Measurements from ENCODE around the gene EBP. TPM values are rescaled to one million over a fixed set of nuclear protein-coding genes. Genes with fewer than 3 reads are reported as not detected.

EBP gene
- total and polyA plus RNA-seq, 2 experiments from 2014 or later: 128 to 176 TPM

DNA sequence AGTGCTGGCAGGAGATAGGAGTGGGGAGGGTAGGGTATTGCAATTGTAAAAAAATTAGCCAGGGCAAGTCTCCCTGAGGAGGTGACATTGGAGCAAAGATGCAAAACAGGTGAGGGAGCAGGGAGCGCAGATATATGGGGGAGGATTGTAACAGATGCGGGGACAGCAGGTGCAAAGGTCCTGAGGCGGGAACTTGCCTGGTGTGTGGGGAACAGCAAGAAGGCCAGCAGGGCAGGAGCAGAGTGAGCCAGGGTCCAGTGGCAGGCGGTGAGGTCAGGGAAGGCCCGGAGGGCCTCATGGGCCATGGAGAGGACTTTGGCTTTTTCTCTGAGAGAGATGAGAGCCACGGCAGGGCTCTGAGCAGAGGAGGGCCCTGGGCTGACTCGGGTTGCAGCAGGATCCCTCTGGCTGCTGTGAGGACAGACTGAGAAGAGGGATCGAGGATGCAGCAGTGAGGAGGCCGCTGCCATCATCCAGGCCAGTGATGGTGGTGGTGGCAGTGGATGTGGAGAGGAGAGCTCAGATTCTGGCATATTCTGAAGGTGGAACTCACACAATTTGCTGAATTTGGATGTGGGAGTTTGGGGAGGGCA is 6.6 kb upstream of the EBP start:
- no peaks in the 10 kb centered on the region for H3K4me1 ChIP-seq (ENCODE audit: insufficient read depth)
- no peaks in the 10 kb centered on the region for H3K9me3 Mint-ChIP-seq

More for the DNA sequence above, 6.6 kb upstream of the EBP start:
- Histone ChIP-seq H3K4me3 (no peak overlapping the region), H3F3A (replicated peaks; ENCODE audit: low read depth) (no peaks in the 10 kb centered on the region), H4K20me1 (replicated peaks; ENCODE audit: insufficient read depth) (no peaks in the 10 kb centered on the region), H3K9me2 (ENCODE audit: insufficient read depth) (no peaks in the 10 kb centered on the region), H3K4me2 (no peak overlapping the region), H3K36me3 (ENCODE audit: insufficient read depth) (no peaks in the 10 kb centered on the region), H3K27me3 (ENCODE audit: insufficient read depth) (no peaks in the 10 kb centered on the region), H3K27ac (ENCODE audit: low read depth) (no peak overlapping the region), H2AFZ (no peak overlapping the region), H3K79me2 (replicated peaks; ENCODE audit: insufficient read depth) (no peaks in the 10 kb centered on the region)
- H3K27ac Mint-ChIP-seq: no peak overlapping the region
- H3K4me1 Mint-ChIP-seq: peaks cover under 1% of the 10 kb centered on the region; the same call in 1 of the 3 replicates
- peaks cover 6% of the 10 kb centered on the region for H3K27me3 Mint-ChIP-seq (ENCODE audit: insufficient read depth, low read depth, poor library complexity)
- H3K36me3 Mint-ChIP-seq (ENCODE audit: low read depth): peaks cover 10% of the 10 kb centered on the region; the same call in 2 of the 3 replicates
- ATAC-seq (no peak), DNase-seq (ENCODE audit: low spot score) (no peak)
- TF ChIP-seq, protein P1, sequence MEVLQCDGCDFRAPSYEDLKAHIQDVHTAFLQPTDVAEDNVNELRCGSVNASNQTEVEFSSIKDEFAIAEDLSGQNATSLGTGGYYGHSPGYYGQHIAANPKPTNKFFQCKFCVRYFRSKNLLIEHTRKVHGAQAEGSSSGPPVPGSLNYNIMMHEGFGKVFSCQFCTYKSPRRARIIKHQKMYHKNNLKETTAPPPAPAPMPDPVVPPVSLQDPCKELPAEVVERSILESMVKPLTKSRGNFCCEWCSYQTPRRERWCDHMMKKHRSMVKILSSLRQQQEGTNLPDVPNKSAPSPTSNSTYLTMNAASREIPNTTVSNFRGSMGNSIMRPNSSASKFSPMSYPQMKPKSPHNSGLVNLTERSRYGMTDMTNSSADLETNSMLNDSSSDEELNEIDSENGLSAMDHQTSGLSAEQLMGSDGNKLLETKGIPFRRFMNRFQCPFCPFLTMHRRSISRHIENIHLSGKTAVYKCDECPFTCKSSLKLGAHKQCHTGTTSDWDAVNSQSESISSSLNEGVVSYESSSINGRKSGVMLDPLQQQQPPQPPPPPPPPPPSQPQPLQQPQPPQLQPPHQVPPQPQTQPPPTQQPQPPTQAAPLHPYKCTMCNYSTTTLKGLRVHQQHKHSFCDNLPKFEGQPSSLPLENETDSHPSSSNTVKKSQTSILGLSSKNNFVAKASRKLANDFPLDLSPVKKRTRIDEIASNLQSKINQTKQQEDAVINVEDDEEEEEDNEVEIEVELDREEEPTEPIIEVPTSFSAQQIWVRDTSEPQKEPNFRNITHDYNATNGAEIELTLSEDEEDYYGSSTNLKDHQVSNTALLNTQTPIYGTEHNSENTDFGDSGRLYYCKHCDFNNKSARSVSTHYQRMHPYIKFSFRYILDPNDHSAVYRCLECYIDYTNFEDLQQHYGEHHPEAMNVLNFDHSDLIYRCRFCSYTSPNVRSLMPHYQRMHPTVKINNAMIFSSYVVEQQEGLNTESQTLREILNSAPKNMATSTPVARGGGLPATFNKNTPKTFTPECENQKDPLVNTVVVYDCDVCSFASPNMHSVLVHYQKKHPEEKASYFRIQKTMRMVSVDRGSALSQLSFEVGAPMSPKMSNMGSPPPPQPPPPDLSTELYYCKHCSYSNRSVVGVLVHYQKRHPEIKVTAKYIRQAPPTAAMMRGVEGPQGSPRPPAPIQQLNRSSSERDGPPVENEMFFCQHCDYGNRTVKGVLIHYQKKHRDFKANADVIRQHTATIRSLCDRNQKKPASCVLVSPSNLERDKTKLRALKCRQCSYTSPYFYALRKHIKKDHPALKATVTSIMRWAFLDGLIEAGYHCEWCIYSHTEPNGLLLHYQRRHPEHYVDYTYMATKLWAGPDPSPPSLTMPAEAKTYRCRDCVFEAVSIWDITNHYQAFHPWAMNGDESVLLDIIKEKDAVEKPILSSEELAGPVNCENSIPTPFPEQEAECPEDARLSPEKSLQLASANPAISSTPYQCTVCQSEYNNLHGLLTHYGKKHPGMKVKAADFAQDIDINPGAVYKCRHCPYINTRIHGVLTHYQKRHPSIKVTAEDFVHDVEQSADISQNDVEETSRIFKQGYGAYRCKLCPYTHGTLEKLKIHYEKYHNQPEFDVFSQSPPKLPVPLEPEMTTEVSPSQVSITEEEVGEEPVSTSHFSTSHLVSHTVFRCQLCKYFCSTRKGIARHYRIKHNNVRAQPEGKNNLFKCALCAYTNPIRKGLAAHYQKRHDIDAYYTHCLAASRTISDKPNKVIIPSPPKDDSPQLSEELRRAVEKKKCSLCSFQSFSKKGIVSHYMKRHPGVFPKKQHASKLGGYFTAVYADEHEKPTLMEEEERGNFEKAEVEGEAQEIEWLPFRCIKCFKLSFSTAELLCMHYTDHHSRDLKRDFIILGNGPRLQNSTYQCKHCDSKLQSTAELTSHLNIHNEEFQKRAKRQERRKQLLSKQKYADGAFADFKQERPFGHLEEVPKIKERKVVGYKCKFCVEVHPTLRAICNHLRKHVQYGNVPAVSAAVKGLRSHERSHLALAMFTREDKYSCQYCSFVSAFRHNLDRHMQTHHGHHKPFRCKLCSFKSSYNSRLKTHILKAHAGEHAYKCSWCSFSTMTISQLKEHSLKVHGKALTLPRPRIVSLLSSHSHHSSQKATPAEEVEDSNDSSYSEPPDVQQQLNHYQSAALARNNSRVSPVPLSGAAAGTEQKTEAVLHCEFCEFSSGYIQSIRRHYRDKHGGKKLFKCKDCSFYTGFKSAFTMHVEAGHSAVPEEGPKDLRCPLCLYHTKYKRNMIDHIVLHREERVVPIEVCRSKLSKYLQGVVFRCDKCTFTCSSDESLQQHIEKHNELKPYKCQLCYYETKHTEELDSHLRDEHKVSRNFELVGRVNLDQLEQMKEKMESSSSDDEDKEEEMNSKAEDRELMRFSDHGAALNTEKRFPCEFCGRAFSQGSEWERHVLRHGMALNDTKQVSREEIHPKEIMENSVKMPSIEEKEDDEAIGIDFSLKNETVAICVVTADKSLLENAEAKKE (CRISPR knock-in tag; IDR thresholded peaks at IDR 0.05): no peak
- TF ChIP-seq STAT1 (IDR thresholded peaks at IDR 0.05; ENCODE audit: unreplicated experiment) (no peak), EZH2phosphoT487 (IDR thresholded peaks at IDR 0.05; ENCODE audit: unreplicated experiment) (no peak), NANOG (IDR thresholded peaks at IDR 0.05; ENCODE audit: borderline replicate concordance) (no peak)
- TF ChIP-seq, protein P2, sequence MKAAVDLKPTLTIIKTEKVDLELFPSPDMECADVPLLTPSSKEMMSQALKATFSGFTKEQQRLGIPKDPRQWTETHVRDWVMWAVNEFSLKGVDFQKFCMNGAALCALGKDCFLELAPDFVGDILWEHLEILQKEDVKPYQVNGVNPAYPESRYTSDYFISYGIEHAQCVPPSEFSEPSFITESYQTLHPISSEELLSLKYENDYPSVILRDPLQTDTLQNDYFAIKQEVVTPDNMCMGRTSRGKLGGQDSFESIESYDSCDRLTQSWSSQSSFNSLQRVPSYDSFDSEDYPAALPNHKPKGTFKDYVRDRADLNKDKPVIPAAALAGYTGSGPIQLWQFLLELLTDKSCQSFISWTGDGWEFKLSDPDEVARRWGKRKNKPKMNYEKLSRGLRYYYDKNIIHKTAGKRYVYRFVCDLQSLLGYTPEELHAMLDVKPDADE (IDR thresholded peaks at IDR 0.05): no peak
- TF ChIP-seq, protein P3, sequence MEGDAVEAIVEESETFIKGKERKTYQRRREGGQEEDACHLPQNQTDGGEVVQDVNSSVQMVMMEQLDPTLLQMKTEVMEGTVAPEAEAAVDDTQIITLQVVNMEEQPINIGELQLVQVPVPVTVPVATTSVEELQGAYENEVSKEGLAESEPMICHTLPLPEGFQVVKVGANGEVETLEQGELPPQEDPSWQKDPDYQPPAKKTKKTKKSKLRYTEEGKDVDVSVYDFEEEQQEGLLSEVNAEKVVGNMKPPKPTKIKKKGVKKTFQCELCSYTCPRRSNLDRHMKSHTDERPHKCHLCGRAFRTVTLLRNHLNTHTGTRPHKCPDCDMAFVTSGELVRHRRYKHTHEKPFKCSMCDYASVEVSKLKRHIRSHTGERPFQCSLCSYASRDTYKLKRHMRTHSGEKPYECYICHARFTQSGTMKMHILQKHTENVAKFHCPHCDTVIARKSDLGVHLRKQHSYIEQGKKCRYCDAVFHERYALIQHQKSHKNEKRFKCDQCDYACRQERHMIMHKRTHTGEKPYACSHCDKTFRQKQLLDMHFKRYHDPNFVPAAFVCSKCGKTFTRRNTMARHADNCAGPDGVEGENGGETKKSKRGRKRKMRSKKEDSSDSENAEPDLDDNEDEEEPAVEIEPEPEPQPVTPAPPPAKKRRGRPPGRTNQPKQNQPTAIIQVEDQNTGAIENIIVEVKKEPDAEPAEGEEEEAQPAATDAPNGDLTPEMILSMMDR (conservative IDR thresholded peaks at IDR 0.05; ENCODE audit: low read depth in 2 of 2): no peak
- H3K4me3 Mint-ChIP-seq: no peak overlapping the region

Data from GM23338 (cell line).